Ovary (tissue), 3 donors: Measurements from ENCODE around the gene KLF13.

ENCODE experiments used
- EP300 ChIP-seq: sonication (generic); formaldehyde crosslinking; IDR thresholded peaks from one replicate; pipeline ENCODE4 v1.6.1; 2017; ENCODE audit warnings: antibody characterized with exemption
- POLR2A ChIP-seq: fragments of 450-650 bp; IDR thresholded peaks from one replicate; pipeline ENCODE4 v1.6.1; 2017; ENCODE audit warnings: antibody characterized with exemption, mild to moderate bottlenecking, moderate library complexity
- TF ChIP-seq, protein P1 (sequence below), 3 donors: fragments of 450-650 bp in 2 of 3; fragments of 200-600 bp in 1 of 3; IDR thresholded peaks; one replicate each; pipeline versions ENCODE4 v1.5.1 to v1.8.0; 2016 to 2022; ENCODE audit warnings: antibody characterized with exemption in 3 of 3, mild to moderate bottlenecking in 1 of 3
- donor health status: DM: no; HTN: no; CAD: no.

DNA sequence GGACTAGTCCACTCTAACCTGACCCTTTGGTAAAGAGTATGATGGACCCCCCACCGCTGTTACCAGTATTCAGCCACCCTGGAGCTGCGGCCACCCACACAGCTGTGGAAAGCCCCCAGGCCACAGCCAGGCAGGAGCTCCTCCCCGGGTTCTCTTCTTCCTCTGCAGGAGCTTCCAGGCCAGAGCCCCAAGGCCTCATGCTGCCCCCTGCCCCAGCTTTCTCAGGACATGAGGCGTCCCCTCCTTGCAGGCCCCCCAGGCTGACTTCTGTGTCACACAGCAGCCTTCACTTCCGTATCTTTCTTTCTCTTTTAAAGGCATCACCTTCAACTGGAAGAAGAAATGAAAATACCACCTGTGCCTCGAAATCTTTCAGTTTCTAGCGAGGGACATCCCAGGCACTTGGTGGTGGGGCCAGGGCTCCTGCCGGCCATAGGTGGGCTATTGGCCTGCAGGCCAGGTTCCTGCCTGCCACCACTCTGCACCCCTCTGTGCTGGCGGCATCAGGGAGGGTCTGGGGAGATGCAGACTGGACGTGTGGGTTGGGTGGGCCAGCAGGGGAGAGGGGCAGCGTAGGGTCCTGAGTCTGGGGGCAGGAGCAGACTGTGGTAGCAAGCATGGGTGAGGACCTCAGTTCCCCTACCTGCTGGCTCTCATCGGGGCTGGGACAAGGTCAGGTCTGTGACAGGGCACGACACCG, 19.9 kb downstream of the KLF13 start:
- TF ChIP-seq POLR2A = no peak
- TF ChIP-seq, protein P1, sequence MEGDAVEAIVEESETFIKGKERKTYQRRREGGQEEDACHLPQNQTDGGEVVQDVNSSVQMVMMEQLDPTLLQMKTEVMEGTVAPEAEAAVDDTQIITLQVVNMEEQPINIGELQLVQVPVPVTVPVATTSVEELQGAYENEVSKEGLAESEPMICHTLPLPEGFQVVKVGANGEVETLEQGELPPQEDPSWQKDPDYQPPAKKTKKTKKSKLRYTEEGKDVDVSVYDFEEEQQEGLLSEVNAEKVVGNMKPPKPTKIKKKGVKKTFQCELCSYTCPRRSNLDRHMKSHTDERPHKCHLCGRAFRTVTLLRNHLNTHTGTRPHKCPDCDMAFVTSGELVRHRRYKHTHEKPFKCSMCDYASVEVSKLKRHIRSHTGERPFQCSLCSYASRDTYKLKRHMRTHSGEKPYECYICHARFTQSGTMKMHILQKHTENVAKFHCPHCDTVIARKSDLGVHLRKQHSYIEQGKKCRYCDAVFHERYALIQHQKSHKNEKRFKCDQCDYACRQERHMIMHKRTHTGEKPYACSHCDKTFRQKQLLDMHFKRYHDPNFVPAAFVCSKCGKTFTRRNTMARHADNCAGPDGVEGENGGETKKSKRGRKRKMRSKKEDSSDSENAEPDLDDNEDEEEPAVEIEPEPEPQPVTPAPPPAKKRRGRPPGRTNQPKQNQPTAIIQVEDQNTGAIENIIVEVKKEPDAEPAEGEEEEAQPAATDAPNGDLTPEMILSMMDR (IDR thresholded peaks at IDR 0.05) = no peak
- TF ChIP-seq EP300 = no peak
